ENCODE data around the gene MBD5. TPM values are rescaled to one million over a fixed set of nuclear protein-coding genes. Genes with fewer than 3 reads are reported as not detected.

MBD5 gene
- total RNA-seq, 2 experiments from 2014 or later, result 13.8 to 46.3 TPM

DNA sequence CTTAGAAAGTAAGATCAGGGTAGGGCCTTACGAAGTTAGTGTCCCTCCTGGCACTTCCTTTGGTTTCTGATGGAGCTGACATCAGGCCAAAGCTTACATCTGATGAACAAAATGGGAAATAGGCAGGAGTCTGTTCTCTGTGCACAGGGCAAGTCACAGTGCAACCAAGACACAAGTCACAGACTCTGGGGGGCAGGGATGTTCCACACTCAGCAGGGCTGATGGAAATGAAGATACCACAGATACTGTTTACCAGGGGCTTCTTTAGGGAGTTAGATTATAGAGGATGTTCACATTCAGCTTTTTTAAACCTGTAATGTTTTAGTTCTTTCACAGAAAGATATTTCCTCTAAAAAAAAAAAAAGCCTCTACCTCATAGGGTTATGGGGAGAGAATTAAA lies 517.5 kb downstream of the MBD5 start:
- H3K36me3 ChIP-seq (ENCODE audit: insufficient read depth, low read length), result no peaks in the 10 kb centered on the region
- ChIA-PET POLR2A (interaction anchor here (0.7 to 1.5 kb wide), 4 partner anchors 14 to 44 kb away, joined by 3 to 5 read pairs (median 3); no protein-coding TSS in a partner anchor), CTCF (ENCODE audit: unreplicated experiment) (interaction anchor here (0.6 to 1.2 kb wide), 2 partner anchors 9 to 14 kb away, joined by 3 read pairs; no protein-coding TSS in a partner anchor)
- H3K4me3 ChIP-seq (ENCODE audit: low read depth, low read length, poor library complexity, severe bottlenecking), result no peak overlapping the region
- H4K20me1 ChIP-seq (ENCODE audit: insufficient read depth, low read length), result no peaks in the 10 kb centered on the region
- H3K27ac ChIP-seq (ENCODE audit: low read depth, low read length, poor library complexity, severe bottlenecking), result no peak overlapping the region
- no peak overlapping the region for H3K4me2 ChIP-seq (ENCODE audit: low read length)
- H3K79me2 ChIP-seq (ENCODE audit: insufficient read depth, low read depth, low read length), result no peaks in the 10 kb centered on the region
- H3K9me2 ChIP-seq (ENCODE audit: insufficient read depth, low read length), result no peaks in the 10 kb centered on the region
- intact Hi-C loops (cut with micrococcal nuclease; ENCODE audit: unreplicated experiment), result no loop called here
- no peak for DNase-seq (ENCODE audit: low spot score)
- TF ChIP-seq, protein P1, sequence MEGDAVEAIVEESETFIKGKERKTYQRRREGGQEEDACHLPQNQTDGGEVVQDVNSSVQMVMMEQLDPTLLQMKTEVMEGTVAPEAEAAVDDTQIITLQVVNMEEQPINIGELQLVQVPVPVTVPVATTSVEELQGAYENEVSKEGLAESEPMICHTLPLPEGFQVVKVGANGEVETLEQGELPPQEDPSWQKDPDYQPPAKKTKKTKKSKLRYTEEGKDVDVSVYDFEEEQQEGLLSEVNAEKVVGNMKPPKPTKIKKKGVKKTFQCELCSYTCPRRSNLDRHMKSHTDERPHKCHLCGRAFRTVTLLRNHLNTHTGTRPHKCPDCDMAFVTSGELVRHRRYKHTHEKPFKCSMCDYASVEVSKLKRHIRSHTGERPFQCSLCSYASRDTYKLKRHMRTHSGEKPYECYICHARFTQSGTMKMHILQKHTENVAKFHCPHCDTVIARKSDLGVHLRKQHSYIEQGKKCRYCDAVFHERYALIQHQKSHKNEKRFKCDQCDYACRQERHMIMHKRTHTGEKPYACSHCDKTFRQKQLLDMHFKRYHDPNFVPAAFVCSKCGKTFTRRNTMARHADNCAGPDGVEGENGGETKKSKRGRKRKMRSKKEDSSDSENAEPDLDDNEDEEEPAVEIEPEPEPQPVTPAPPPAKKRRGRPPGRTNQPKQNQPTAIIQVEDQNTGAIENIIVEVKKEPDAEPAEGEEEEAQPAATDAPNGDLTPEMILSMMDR (conservative IDR thresholded peaks at IDR 0.05; ENCODE audit: low read length), result no peak
- no peak for TF ChIP-seq EZH2phosphoT487 (IDR thresholded peaks at IDR 0.05; ENCODE audit: borderline replicate concordance, low read depth, low read length)
- H3K4me1 ChIP-seq (ENCODE audit: insufficient read depth, low read length, poor library complexity, severe bottlenecking), result no peaks in the 10 kb centered on the region
- BruUV-seq (replicated peaks), result no TSS peak
- no peak overlapping the region for H2AFZ ChIP-seq (ENCODE audit: low read length)
- H3K9me3 ChIP-seq (ENCODE audit: low read length), result no peaks in the 10 kb centered on the region

DNA sequence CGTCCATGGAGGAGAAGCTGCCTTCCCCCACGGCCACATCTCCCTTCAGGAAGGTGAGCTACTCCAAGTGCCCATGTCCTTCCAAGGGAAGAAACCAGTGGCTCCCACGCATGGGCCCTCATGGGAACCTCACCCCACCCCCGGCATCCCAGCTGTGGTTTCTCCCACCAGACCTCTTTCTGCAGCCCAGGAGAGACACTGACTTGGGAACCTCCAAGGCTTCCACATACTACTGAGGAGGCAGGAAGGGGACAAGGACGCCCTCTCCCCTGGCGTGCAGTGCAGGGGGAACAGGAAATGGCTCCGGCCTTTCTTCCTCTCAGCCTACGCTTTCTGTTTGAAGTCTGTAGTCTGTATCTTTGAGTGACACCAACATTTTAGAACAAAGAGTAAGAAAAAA lies 519.1 kb downstream of the MBD5 start:
- POLR2A ChIA-PET, result no interaction called here
- Histone ChIP-seq H4K20me1 (ENCODE audit: insufficient read depth, low read length) (no peaks in the 10 kb centered on the region), H3K4me1 (ENCODE audit: insufficient read depth, low read length, poor library complexity, severe bottlenecking) (no peaks in the 10 kb centered on the region), H3K9me2 (ENCODE audit: insufficient read depth, low read length) (no peaks in the 10 kb centered on the region), H3K4me3 (ENCODE audit: low read depth, low read length, poor library complexity, severe bottlenecking) (no peak overlapping the region), H3K4me2 (ENCODE audit: low read length) (no peak overlapping the region), H3K36me3 (ENCODE audit: insufficient read depth, low read length) (no peaks in the 10 kb centered on the region), H2AFZ (ENCODE audit: low read length) (no peak overlapping the region), H3K9me3 (ENCODE audit: low read length) (no peaks in the 10 kb centered on the region), H3K79me2 (ENCODE audit: insufficient read depth, low read depth, low read length) (no peaks in the 10 kb centered on the region), H3K27ac (ENCODE audit: low read depth, low read length, poor library complexity, severe bottlenecking) (no peak overlapping the region)
- CTCF ChIA-PET (ENCODE audit: unreplicated experiment), result interaction anchor here (0.6 kb wide), 1 partner anchor 13 kb away, joined by 4 read pairs; no protein-coding TSS in a partner anchor
- BruUV-seq (replicated peaks), result no TSS peak
- TF ChIP-seq, protein P1 (conservative IDR thresholded peaks at IDR 0.05; ENCODE audit: low read length), result no peak
- TF ChIP-seq EZH2phosphoT487 (IDR thresholded peaks at IDR 0.05; ENCODE audit: borderline replicate concordance, low read depth, low read length), result no peak
- intact Hi-C loops (cut with micrococcal nuclease; ENCODE audit: unreplicated experiment), result no loop called here
- DNase-seq (ENCODE audit: low spot score), result no peak

DNA sequence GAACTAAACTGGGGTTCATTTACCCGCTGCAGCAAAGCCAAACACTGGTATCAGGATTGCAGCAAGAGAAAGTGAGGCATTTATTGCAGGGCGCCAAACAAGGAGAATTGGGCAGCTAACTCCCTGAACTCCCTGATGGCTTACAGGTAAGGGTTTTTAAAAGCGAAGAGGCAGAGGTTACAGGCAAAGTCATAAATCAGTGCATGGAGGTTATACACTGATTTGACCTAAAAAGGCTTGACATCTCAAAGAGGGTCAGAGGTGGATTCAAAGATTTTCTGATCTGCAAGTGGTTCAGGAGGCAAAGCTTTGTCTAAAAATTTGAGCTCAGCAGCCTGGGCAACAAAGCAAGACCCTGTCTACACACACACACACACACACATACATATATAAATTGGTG lies 520.9 kb downstream of the MBD5 start:
- no TSS peak for BruUV-seq (replicated peaks)
- Histone ChIP-seq H3K27ac (ENCODE audit: low read depth, low read length, poor library complexity, severe bottlenecking) (no peak overlapping the region), H3K4me1 (ENCODE audit: insufficient read depth, low read length, poor library complexity, severe bottlenecking) (no peaks in the 10 kb centered on the region), H3K36me3 (ENCODE audit: insufficient read depth, low read length) (no peaks in the 10 kb centered on the region), H2AFZ (ENCODE audit: low read length) (no peak overlapping the region), H3K9me2 (ENCODE audit: insufficient read depth, low read length) (no peaks in the 10 kb centered on the region), H4K20me1 (ENCODE audit: insufficient read depth, low read length) (no peaks in the 10 kb centered on the region), H3K4me2 (ENCODE audit: low read length) (no peak overlapping the region), H3K4me3 (ENCODE audit: low read depth, low read length, poor library complexity, severe bottlenecking) (no peak overlapping the region), H3K9me3 (ENCODE audit: low read length) (no peaks in the 10 kb centered on the region), H3K79me2 (ENCODE audit: insufficient read depth, low read depth, low read length) (no peaks in the 10 kb centered on the region)
- POLR2A ChIA-PET, result interaction anchor here (1.0 to 1.8 kb wide), 2 partner anchors 11 to 17 kb away, joined by 4 to 5 read pairs; no protein-coding TSS in a partner anchor
- intact Hi-C loops (cut with micrococcal nuclease; ENCODE audit: unreplicated experiment), result no loop called here
- no peak for DNase-seq (ENCODE audit: low spot score)
- CTCF ChIA-PET (ENCODE audit: unreplicated experiment), result no interaction called here
- TF ChIP-seq EZH2phosphoT487 (IDR thresholded peaks at IDR 0.05; ENCODE audit: borderline replicate concordance, low read depth, low read length), result no peak
- TF ChIP-seq, protein P1 (conservative IDR thresholded peaks at IDR 0.05; ENCODE audit: low read length), result no peak
